OCI-LY1 (cell line): Measurements from ENCODE around the gene GBP5.

Source experiments
- EZH2 ChIP-seq: fragments of 200-600 bp; sonication (generic), shearing (Covaris generic); IDR thresholded peaks from 2 replicates; pipeline ENCODE4 v1.8.0; 2017; ENCODE audit warnings: borderline replicate concordance, mixed run types, mild to moderate bottlenecking, antibody characterized with exemption, low read length, moderate library complexity, mixed read lengths
- TF ChIP-seq, protein P1 (sequence below): fragments of 200-600 bp; sonication (generic), shearing (Covaris generic); IDR thresholded peaks from 2 replicates; pipeline ENCODE4 v1.5.1; 2017; ENCODE audit warnings: mild to moderate bottlenecking, antibody characterized with exemption, low read length, moderate library complexity, mixed read lengths

DNA sequence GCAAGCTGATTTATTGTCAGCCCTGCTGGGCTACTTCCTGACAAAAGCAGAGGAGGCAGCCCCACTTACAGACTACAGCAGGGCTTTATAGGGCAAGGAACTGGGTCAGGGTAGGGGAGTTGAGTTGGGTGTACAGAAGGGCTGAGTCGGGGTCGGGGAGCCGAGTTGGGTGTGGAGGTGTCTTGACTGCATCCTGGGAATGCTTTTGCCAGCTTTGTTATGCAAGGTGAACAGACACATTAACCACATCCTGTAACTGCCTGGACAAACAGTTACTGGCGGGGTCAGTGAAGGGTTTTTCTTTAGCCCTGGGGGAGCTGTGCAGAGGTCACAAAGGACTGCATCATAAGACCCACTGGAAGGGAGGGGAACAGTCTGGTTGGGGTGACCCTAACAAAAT is 39.1 kb upstream of the GBP5 start:
- no peak for TF ChIP-seq EZH2
- TF ChIP-seq, protein P1, sequence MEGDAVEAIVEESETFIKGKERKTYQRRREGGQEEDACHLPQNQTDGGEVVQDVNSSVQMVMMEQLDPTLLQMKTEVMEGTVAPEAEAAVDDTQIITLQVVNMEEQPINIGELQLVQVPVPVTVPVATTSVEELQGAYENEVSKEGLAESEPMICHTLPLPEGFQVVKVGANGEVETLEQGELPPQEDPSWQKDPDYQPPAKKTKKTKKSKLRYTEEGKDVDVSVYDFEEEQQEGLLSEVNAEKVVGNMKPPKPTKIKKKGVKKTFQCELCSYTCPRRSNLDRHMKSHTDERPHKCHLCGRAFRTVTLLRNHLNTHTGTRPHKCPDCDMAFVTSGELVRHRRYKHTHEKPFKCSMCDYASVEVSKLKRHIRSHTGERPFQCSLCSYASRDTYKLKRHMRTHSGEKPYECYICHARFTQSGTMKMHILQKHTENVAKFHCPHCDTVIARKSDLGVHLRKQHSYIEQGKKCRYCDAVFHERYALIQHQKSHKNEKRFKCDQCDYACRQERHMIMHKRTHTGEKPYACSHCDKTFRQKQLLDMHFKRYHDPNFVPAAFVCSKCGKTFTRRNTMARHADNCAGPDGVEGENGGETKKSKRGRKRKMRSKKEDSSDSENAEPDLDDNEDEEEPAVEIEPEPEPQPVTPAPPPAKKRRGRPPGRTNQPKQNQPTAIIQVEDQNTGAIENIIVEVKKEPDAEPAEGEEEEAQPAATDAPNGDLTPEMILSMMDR = no peak
